GM12874 (cell line): ENCODE data around the gene TGFBRAP1.

Source experiments
- CTCF ChIP-seq: IDR thresholded peaks from 2 replicates; pipeline ENCODE4 v1.5.1; 2011; ENCODE audit warnings: low read depth, mild to moderate bottlenecking, control low read depth, low read length, moderate library complexity; ENCODE audit not compliant: insufficient read depth

TGFBRAP1 gene

GRCh38 chr2:105242286-105242993 is 87.1 kb downstream of the TGFBRAP1 start:
- no peak for TF ChIP-seq CTCF

- no peak for TF ChIP-seq CTCF
These were observed 88.1 kb downstream of the TGFBRAP1 start, which contains the start of gene GPR45 for GRCh38 chr2:105241443-105241842. Gene GPR45, plus strand, starts transcription at chr2:105241743. Its CDS starts 116 bp downstream, at chr2:105241859.

GRCh38 chr2:105239924-105240323 is 89.6 kb downstream of the TGFBRAP1 start:
- TF ChIP-seq CTCF = no peak

GRCh38 chr2:105238664-105239240 is 90.8 kb downstream of the TGFBRAP1 start:
- no peak for TF ChIP-seq CTCF

- no peak for TF ChIP-seq CTCF
These were observed 92.3 kb downstream of the TGFBRAP1 start for GRCh38 chr2:105237045-105237765.

- no peak for TF ChIP-seq CTCF
These were observed 93.5 kb downstream of the TGFBRAP1 start for GRCh38 chr2:105236060-105236424.

- peak; percentile 58 for TF ChIP-seq CTCF
These were observed 94.0 kb downstream of the TGFBRAP1 start for GRCh38 chr2:105235388-105236059.
